Measurements from ENCODE around the gene ASTN1. TPM values are rescaled to one million over a fixed set of nuclear protein-coding genes. Genes with fewer than 3 reads are reported as not detected.

ASTN1 gene
- total and polyA plus RNA-seq, 9 of the 15 experiments (the other 6 are each of a cell fraction or from before 2014, with no cell fraction given) = 0.05 to 0.22 (median 0.18) TPM

DNA sequence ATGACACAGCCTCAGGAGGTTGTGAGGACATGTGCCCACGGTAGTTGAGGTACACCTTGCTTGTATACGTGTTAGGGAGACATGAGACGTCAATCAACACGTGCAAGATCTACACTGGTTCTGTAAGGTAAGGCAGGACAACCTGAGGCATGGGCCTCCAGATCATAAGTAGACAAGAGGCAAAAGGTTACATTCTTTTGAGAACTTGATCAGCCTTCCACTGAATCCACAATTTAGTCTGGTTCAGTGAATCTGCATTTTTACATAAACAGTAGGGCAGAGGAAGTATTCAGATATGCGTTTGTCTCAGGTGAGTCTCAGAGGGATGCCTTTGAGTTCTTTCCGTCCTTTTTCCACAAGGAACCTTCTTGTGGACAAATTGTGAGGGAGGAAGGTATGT is 348.9 kb downstream of the ASTN1 start (continued):
- TF ChIP-seq COPS2 (conservative IDR thresholded peaks at IDR 0.05) = no peak

DNA sequence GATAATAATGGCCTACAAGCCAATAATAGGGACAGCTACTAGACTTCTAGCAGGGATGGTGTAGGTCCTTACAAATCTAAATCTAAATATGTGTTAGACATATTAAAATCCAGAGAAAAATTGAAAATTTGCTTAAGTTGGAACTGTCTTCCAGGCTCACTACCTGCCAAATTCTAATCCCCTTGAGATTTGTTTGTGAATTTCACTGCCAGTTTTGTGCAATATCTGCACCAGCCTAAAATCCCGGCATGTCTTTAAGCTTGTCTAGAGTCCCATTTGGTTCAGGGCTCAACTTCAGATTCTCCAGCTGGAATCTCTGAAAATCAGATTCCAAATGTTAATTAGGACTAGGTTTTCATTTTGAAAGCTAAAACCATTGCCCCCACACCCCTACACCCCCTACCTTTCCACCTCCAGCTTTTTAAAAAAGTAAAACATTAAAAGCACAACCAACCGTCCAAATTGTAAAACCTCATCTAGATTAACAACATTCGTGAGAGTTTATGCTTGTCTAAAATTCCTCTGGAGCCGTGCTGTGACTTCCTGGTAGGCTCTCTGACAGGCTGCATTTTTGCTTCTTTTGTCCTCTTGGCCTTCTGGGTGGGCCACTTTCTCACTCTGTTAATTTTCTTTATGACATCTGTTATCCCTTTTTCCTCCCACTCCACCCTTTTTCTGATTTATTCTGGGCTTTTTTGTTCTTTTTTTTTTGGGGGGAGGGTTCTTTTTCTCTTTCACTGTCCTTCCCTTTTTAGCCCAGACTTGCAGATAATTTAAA is 352.8 kb downstream of the ASTN1 start:
- Histone ChIP-seq H3K9me1 (ENCODE audit: control insufficient read depth, insufficient read depth, low read length) (no peaks in the 10 kb centered on the region), H3K4me1 (replicated peaks in 1 of 2; ENCODE audit: control insufficient read depth in 2 of 2, insufficient read depth in 2 of 2, low read length in 2 of 2) (no peaks in the 10 kb centered on the region), H3K4me3 (no peak overlapping the region), H3K27ac (ENCODE audit: extremely low read depth, low read depth, low read length) (no peak overlapping the region), H3K9ac (ENCODE audit: insufficient read depth in 1 of 2, low read depth in 2 of 2, low read length in 2 of 2) (no peak overlapping the region), H3K27me3 (ENCODE audit: control insufficient read depth in 2 of 2, insufficient read depth in 2 of 2, low read length in 2 of 2) (peaks cover 2 to 5% of the 10 kb centered on the region in 2 experiments; a peak in 4 of 5 replicates), H3K9me3 (replicated peaks; ENCODE audit: control insufficient read depth, insufficient read depth, low read depth, low read length) (no peaks in the 10 kb centered on the region), H3K79me2 (ENCODE audit: control insufficient read depth, insufficient read depth, low read length) (no peaks in the 10 kb centered on the region), H2AFZ (ENCODE audit: low read depth, low read length) (no peak overlapping the region), H3K36me3 (ENCODE audit: control insufficient read depth, insufficient read depth, low read length) (no peaks in the 10 kb centered on the region), H4K20me1 (replicated peaks; ENCODE audit: control insufficient read depth, insufficient read depth, low read length) (no peaks in the 10 kb centered on the region), H3K4me2 (ENCODE audit: insufficient read depth, low read length) (no peak overlapping the region)
- ChIA-PET POLR2A (interaction anchor here (0.6 to 1.2 kb wide), 2 partner anchors 10 to 1596 kb away, joined by 3 read pairs; no protein-coding TSS in a partner anchor), CTCF (ENCODE audit: low intra/inter-chr PET ratio) (no interaction called here)
- intact Hi-C loops (cut with micrococcal nuclease) (no loop called here), in situ Hi-C loops (cut with MboI) (no loop called here)
- 3% methylated on average over 4 of the region's 4 CpGs for WGBS (ENCODE audit: insufficient coverage, low coverage, missing lambda C conversion rate)
- ATAC-seq (no peak), DNase-seq (ENCODE audit: extremely low read depth in 1 of 4, low spot score in 3 of 4) (no peak), FAIRE-seq (no peak)
- TF ChIP-seq ZFX (CRISPR knock-in tag; IDR thresholded peaks at IDR 0.05) (no peak), SUPT5H (IDR thresholded peaks at IDR 0.05) (no peak), NR2C1 (IDR thresholded peaks at IDR 0.05) (no peak), NR2C1 (tag; IDR thresholded peaks at IDR 0.05) (no peak), PHF20 (IDR thresholded peaks at IDR 0.05; ENCODE audit: partially characterized antibody) (no peak), PHB2 (IDR thresholded peaks at IDR 0.05; ENCODE audit: low read depth) (no peak), RBM22 (IDR thresholded peaks at IDR 0.05; ENCODE audit: low read depth, low read length, poor library complexity, severe bottlenecking) (no peak)
- no TSS peak for BruUV-seq (replicated peaks)

Measured in K562 (cell line).